Measurements from ENCODE around the gene DIAPH3. TPM values are rescaled to one million over a fixed set of nuclear protein-coding genes. Genes with fewer than 3 reads are reported as not detected.

DIAPH3 gene
- total RNA-seq, 2 donors from 2014 or later = 8.1 to 27.8 TPM

DNA sequence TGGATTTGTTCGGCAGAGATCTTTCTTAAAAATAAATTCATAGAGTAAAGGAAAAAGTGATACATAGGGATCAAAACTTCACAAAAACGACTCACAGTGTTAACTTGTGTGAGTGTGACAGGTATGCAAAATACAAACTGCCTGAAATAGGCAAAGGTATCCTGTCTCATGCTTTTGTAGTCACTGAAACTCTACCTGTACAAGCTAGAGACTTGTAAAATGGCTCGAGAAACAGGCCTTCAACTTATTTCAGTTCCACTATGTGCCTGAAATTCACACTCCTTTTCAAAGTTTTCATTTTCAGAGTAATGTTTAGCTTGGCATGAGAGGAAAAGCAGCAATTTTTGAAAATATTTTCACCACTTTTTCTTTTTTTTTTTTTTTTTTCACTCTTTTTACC lies 290.4 kb downstream of the DIAPH3 start:
- no peak overlapping the region for H3K27ac Mint-ChIP-seq
- no peaks in the 10 kb centered on the region for H3K27me3 Mint-ChIP-seq
- no peaks in the 10 kb centered on the region for H3K36me3 Mint-ChIP-seq
- H3K4me1 Mint-ChIP-seq (ENCODE audit: low read depth in 2 of 2) = no peaks in the 10 kb centered on the region
- H3K4me3 Mint-ChIP-seq = no peak overlapping the region
- H3K9me3 Mint-ChIP-seq = no peaks in the 10 kb centered on the region
- DNase-seq (ENCODE audit: low spot score) = no peak
- ATAC-seq = no peak

DNA sequence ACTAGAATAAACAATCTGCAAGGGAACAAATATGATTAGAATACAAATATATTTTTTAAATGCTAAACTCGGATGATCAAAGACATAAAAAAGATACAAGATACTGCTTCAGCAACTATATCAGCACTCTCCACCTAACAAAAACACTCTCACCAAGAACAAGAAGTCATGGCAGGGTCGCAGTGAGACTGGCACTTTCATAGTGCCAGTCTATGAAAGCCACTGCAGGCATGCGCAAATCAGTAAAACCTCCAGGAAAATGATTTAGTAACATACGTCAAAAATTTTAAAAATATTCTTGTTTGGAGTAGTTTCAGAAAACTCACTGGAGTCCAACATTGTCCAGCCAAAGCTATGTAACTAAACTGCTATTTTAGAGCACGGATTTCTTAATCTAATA lies 295.9 kb downstream of the DIAPH3 start:
- no peaks in the 10 kb centered on the region for H3K36me3 Mint-ChIP-seq
- ATAC-seq (no peak), DNase-seq (ENCODE audit: low spot score) (no peak)
- no peaks in the 10 kb centered on the region for H3K4me1 Mint-ChIP-seq (ENCODE audit: low read depth in 2 of 2)
- H3K4me3 Mint-ChIP-seq = no peak overlapping the region
- H3K27ac Mint-ChIP-seq = no peak overlapping the region
- no peaks in the 10 kb centered on the region for H3K9me3 Mint-ChIP-seq
- H3K27me3 Mint-ChIP-seq = no peaks in the 10 kb centered on the region

DNA sequence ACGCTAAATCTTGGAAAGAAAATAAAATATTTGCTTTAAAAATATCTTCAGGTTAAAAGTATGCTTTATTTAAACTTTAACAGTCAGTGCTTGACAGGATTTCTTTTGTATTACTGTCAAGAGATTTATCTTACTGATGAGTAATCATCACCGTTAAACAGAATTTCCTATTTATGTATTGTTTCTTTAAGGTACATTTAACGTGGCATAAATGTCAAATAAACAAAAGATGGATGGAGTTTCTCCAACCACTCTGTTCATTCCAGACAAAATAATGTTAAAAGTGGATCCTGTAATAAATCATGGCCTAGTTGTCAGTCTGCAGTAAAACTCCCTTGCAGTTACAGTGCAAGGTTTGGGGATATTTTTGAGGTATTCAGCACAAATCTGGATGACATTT lies 298.3 kb downstream of the DIAPH3 start:
- H3K27me3 Mint-ChIP-seq = no peaks in the 10 kb centered on the region
- no peak overlapping the region for H3K4me3 Mint-ChIP-seq
- ATAC-seq (no peak), DNase-seq (ENCODE audit: low spot score) (no peak)
- H3K36me3 Mint-ChIP-seq = no peaks in the 10 kb centered on the region
- no peak overlapping the region for H3K27ac Mint-ChIP-seq
- H3K9me3 Mint-ChIP-seq = no peaks in the 10 kb centered on the region
- no peaks in the 10 kb centered on the region for H3K4me1 Mint-ChIP-seq (ENCODE audit: low read depth in 2 of 2)

DNA sequence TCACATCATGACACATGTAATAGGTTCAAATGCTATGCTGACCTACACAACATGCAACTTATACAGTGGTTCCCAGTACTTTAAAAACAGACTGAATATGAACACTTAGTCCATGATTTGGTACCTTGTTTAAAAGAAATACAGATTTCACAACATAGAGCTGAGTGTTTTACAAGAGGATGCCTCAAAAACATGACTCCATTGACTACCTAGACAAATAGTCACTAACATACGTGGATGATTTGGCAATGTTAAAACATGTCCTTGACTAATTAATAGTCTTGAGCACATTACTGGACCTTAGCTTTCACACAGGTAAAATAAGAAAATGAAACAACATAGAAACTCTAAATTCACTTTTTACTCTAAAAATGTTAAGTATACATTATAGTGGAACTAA lies 300.1 kb downstream of the DIAPH3 start:
- H3K4me1 Mint-ChIP-seq (ENCODE audit: low read depth in 2 of 2) = no peaks in the 10 kb centered on the region
- no peaks in the 10 kb centered on the region for H3K27me3 Mint-ChIP-seq
- no peak for DNase-seq (ENCODE audit: low spot score)
- H3K4me3 Mint-ChIP-seq = no peak overlapping the region
- no peaks in the 10 kb centered on the region for H3K9me3 Mint-ChIP-seq
- H3K36me3 Mint-ChIP-seq = no peaks in the 10 kb centered on the region
- no peak for ATAC-seq
- H3K27ac Mint-ChIP-seq = no peak overlapping the region

DNA sequence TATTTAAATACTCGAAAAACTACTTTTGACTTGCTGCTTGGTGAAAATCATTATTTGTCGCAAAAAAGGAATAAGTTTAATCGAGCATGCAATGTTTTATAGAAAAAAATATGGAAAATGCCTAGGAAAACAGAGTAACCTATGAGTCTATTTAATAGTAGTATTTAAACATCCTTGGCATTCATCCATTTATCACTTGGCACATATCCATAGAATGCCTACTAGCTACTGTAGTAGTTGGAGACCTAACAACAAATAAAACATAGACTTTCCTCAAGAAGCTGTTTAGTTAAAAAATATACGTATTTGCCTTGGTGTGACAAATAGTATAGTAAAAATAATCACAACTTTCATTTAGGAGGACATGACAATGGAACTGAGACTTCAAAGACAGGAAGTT lies 302.1 kb downstream of the DIAPH3 start:
- no peaks in the 10 kb centered on the region for H3K9me3 Mint-ChIP-seq
- ATAC-seq (no peak), DNase-seq (ENCODE audit: low spot score) (no peak)
- no peak overlapping the region for H3K27ac Mint-ChIP-seq
- no peaks in the 10 kb centered on the region for H3K27me3 Mint-ChIP-seq
- no peak overlapping the region for H3K4me3 Mint-ChIP-seq
- H3K36me3 Mint-ChIP-seq = no peaks in the 10 kb centered on the region
- no peaks in the 10 kb centered on the region for H3K4me1 Mint-ChIP-seq (ENCODE audit: low read depth in 2 of 2)

DNA sequence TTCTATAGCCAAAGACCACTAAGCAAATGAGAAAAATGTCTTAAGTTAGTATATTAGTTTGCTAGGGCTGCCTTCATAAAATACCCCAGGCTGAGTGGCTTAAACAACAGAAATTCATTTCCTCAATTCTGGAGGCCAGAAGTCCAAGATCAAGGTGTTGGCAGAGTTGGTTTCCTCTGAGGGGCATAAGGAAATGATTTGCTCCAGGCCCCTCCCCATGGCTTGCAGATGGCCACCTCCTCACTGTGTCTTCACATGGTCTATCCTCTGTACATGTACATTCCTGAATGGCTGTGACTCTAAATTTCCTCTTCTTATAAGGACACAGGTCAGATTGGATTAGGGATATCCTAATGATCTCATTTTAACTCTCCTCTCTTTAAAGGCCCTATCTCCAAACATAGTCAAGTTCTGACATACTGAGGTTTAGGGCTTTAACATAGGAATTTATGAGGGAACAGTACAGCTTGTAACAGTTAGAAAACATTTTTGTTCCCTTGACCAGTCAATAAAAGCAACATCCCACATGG lies 307.4 kb downstream of the DIAPH3 start:
- ATAC-seq (no peak), DNase-seq (ENCODE audit: low spot score) (no peak)
- Mint-ChIP-seq H3K36me3 (peaks cover 1% of the 10 kb centered on the region), H3K4me1 (ENCODE audit: low read depth in 2 of 2) (no peaks in the 10 kb centered on the region), H3K4me3 (no peak overlapping the region), H3K27ac (no peak overlapping the region), H3K27me3 (no peaks in the 10 kb centered on the region), H3K9me3 (peaks cover under 1% of the 10 kb centered on the region)

DNA sequence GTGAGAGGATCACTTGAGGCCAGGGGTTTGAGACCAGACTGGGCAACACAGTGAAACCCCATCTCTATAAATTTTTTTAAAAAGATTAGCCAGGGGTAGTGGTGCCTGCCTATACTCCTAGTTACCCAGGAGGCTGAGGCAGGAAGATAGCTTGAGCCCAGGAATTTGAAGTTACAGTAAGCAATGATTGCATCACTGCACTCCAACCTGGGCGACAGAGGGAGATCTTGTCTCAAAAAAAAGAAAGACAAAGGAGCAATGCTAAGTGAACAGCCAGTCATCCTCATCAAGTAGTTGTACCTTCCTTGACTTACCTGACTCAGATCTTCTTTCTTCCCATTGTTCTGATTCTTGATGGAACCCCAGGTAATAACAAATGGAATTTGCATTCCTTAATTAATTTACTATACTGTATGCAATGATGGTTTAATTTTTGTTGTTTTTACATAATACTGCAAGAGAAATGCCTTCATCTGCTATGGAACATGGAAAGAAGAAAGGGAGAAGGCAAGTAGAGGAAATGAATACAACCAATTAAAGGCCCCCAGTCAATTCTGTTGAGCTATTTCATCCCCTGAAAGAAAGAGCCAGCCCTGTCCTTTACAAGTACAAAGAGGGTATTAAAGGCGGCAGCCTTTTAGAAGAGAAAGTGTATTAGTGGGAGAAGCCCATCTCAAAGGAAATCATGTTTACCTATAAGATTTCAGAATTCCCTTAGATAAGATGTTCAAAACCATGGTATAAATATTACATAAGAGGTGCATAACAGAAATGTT lies 316.7 kb downstream of the DIAPH3 start:
- ATAC-seq = no peak
- no peaks in the 10 kb centered on the region for H3K4me1 Mint-ChIP-seq (ENCODE audit: low read depth in 2 of 2)
- peaks cover 7% of the 10 kb centered on the region for H3K9me3 Mint-ChIP-seq
- no peak overlapping the region for H3K27ac Mint-ChIP-seq
- no peak for DNase-seq (ENCODE audit: low spot score)
- H3K36me3 Mint-ChIP-seq = peaks cover 5% of the 10 kb centered on the region
- no peaks in the 10 kb centered on the region for H3K27me3 Mint-ChIP-seq
- H3K4me3 Mint-ChIP-seq = no peak overlapping the region

DNA sequence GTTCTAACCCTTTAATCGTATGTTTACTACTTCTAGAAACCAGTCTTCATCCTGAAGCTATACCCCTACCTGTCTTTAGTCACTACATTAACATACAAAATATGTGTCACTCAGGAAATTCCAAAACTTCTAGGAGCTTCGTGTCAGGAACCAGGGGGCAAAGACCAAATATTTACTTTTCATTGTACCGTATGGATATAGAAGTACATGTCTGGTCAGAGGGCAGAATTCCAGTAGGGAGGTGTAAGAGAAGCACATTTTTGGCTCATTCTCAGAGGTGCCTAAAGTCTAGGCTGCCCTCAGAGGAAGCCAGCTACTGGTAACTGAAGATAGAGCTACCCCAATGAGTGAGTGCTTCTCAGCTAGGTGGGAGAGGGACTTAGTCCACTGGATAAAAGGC lies 320.7 kb downstream of the DIAPH3 start:
- Mint-ChIP-seq H3K27ac (no peak overlapping the region), H3K4me1 (ENCODE audit: low read depth in 2 of 2) (no peaks in the 10 kb centered on the region), H3K9me3 (peaks cover 3% of the 10 kb centered on the region), H3K4me3 (no peak overlapping the region), H3K36me3 (no peaks in the 10 kb centered on the region), H3K27me3 (no peaks in the 10 kb centered on the region)
- DNase-seq (ENCODE audit: low spot score) (no peak), ATAC-seq (no peak)

DNA sequence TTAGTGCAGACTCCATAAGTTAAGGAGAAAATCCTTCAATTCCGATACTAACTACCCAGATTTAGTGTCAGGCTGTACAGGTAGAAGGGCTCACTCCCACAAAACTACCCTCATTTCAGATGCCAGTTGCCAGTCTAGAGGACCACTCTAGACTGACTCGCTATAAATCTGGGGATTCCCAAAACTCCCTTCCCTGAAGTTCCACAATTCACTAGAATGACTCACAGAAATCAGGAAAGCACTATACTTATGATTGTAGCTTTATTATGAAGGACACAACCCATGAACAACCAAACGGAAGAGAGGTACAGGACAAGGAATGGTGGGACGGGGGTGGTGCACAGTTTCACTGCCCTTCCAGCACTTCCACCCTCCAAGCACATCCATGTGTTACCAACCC lies 321.2 kb downstream of the DIAPH3 start:
- Mint-ChIP-seq H3K4me1 (ENCODE audit: low read depth in 2 of 2) (no peaks in the 10 kb centered on the region), H3K36me3 (no peaks in the 10 kb centered on the region), H3K9me3 (no peaks in the 10 kb centered on the region), H3K4me3 (no peak overlapping the region), H3K27me3 (no peaks in the 10 kb centered on the region), H3K27ac (no peak overlapping the region)
- no peak for DNase-seq (ENCODE audit: low spot score)
- ATAC-seq = no peak

DNA sequence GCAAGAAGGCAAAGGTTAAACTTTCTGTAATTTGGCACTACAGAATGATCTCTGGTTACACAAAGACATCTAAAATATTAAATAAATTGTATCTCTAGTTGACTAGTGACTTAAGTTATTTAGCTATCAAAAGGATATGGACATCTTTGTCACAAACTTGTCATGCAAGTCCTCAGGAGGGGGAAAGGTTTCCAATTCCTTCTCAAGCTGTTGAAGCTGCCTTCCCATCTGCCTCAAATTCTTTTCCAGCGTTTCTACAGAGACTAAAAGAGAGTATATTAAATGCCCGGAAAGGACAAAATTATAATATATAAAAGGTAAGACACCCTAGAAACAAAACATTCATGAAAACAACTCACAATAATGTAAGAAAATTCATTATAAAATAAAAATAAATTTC lies 324.5 kb downstream of the DIAPH3 start:
- Mint-ChIP-seq H3K27me3 (no peaks in the 10 kb centered on the region), H3K4me3 (no peak overlapping the region), H3K9me3 (no peaks in the 10 kb centered on the region), H3K27ac (no peak overlapping the region), H3K36me3 (no peaks in the 10 kb centered on the region), H3K4me1 (ENCODE audit: low read depth in 2 of 2) (no peaks in the 10 kb centered on the region)
- no peak for DNase-seq (ENCODE audit: low spot score)
- ATAC-seq = no peak

DNA sequence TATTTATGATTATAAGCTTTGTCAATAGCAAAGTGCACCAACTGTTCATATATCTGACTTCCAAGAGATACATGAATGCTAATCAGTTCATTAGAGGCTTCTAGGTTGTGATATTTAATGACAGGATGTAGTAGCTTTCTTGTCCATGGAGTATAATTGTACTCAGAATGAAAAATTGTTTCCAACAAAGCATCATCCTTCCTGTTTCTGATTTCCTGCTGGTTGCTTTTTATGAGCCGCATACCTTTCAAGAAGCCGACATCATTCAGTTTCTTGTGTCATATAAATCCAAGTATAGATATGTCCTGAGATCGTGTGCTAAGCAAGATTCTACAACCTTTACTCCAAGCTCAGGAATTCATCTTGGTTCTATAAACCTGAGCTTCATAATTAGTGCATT lies 326.6 kb downstream of the DIAPH3 start:
- Mint-ChIP-seq H3K36me3 (no peaks in the 10 kb centered on the region), H3K4me1 (ENCODE audit: low read depth in 2 of 2) (no peaks in the 10 kb centered on the region), H3K9me3 (no peaks in the 10 kb centered on the region), H3K27me3 (no peaks in the 10 kb centered on the region), H3K27ac (no peak overlapping the region), H3K4me3 (no peak overlapping the region)
- DNase-seq (ENCODE audit: low spot score) (no peak), ATAC-seq (no peak)

DNA sequence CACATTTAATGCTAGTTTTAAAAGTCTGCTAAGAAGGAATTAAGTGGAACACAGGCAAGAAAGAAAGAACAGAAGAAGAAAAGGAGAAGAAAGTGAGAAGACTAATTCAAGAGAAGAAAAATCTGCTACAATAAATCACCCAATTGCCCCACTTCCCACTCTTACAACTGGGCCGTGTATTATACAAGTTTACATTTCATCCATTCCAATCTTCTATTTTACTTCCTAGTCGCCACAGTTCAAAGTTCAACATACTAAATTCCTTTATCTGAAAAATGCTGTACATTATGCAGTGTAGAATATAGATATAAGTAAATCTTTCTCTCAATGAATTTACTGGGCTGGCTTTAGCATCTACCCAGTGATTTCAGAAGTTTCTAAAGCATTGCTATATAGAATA lies 328.2 kb downstream of the DIAPH3 start:
- no peak for DNase-seq (ENCODE audit: low spot score)
- no peak overlapping the region for H3K4me3 Mint-ChIP-seq
- ATAC-seq = no peak

DNA sequence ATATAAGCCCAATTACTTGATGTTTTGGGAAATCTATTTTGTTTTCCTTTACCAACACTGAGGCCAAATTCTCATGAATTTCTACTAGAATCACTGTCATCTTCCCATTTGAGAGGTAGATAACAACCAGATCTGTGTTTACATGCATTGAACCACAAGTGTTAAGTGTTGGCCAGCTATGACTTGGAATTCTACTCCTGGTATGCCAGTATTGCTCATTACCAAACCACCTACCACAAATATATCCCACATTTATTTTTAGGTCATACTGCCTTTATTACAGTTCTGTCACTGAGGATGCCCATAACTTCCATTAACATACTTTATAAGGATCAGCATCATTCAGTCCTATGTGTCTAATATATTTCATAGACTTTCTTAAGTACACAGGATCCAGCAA lies 328.9 kb downstream of the DIAPH3 start:
- ATAC-seq (no peak), DNase-seq (ENCODE audit: low spot score) (no peak)
- Mint-ChIP-seq H3K27ac (no peak overlapping the region), H3K36me3 (no peaks in the 10 kb centered on the region), H3K4me3 (no peak overlapping the region), H3K9me3 (no peaks in the 10 kb centered on the region), H3K27me3 (no peaks in the 10 kb centered on the region), H3K4me1 (ENCODE audit: low read depth in 2 of 2) (no peaks in the 10 kb centered on the region)

More for the DNA sequence above, 328.2 kb downstream of the DIAPH3 start:
- Mint-ChIP-seq H3K27ac (no peak overlapping the region), H3K27me3 (no peaks in the 10 kb centered on the region), H3K36me3 (no peaks in the 10 kb centered on the region), H3K4me1 (ENCODE audit: low read depth in 2 of 2) (no peaks in the 10 kb centered on the region), H3K9me3 (no peaks in the 10 kb centered on the region)

DNA sequence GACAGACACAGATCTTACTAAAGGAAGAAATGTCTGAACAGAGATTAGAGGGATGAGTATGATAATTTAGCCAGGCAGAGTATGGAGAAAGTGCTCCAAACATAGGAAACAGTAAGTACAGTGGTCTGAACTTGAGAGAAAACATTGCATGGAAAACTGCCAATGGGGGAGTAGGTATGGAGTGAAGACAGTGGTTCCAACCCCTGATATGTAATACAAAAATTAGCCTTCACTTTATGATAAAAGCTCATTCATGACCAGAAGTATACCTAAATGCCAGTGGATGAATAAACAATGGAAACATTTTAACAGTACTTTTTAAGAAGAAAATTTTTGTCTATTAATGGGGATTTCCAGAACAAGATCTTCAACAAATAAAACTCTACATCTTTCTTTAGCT lies 334.0 kb downstream of the DIAPH3 start:
- no peaks in the 10 kb centered on the region for H3K4me1 Mint-ChIP-seq (ENCODE audit: low read depth in 2 of 2)
- no peak overlapping the region for H3K4me3 Mint-ChIP-seq
- H3K27ac Mint-ChIP-seq = no peak overlapping the region
- ATAC-seq = no peak
- DNase-seq (ENCODE audit: low spot score) = no peak
- H3K36me3 Mint-ChIP-seq = no peaks in the 10 kb centered on the region
- no peaks in the 10 kb centered on the region for H3K9me3 Mint-ChIP-seq
- no peaks in the 10 kb centered on the region for H3K27me3 Mint-ChIP-seq

DNA sequence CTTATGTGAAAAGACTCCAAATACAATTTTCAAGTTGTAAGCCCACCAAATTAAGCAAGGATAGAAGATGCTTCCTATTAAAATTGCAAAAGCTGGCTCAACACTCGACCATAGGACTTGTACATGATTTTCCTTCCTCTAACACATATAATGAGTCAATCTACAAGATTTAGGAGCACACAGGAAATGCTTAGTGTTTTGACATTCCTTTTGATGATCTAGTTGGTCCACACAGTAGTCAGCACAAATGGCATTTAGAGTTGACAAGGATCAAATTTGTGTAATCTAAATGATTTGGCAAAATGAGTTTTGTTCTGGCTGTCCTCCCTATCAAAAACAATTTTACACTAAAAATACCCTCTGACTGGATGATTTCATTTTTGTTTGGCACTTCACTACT lies 340.2 kb downstream of the DIAPH3 start:
- DNase-seq (ENCODE audit: low spot score) (no peak), ATAC-seq (no peak)
- H3K4me3 Mint-ChIP-seq = no peak overlapping the region
- H3K4me1 Mint-ChIP-seq (ENCODE audit: low read depth in 2 of 2) = no peaks in the 10 kb centered on the region
- H3K27ac Mint-ChIP-seq = no peak overlapping the region
- H3K9me3 Mint-ChIP-seq = no peaks in the 10 kb centered on the region
- no peaks in the 10 kb centered on the region for H3K27me3 Mint-ChIP-seq
- no peaks in the 10 kb centered on the region for H3K36me3 Mint-ChIP-seq
